K562 (cell line): ENCODE results near the gene KRT36. TPM values are rescaled to one million over a fixed set of nuclear protein-coding genes. Genes with fewer than 3 reads are reported as not detected.

ENCODE experiments used
- GABPA ChIP-seq: fragments of 200-800 bp; sonication (Bioruptor generic); conservative IDR thresholded peaks from 2 replicates; pipeline ENCODE4 v1.6.1; 2016; ENCODE audit warnings: low read depth, missing genetic modification characterization, missing compliant biosample characterization
- NCOA1 ChIP-seq: fragments of 450-650 bp; IDR thresholded peaks from 2 replicates; pipeline ENCODE4 v1.6.1; 2016; ENCODE audit warnings: low read depth
- TGIF2 ChIP-seq: sonication (generic); formaldehyde crosslinking; IDR thresholded peaks from 2 replicates; pipeline ENCODE4 v1.8.1; 2022; ENCODE audit warnings: mild to moderate bottlenecking, missing genetic modification reagents, moderate library complexity
- polyA plus RNA-seq, 8 experiments: library from polyadenylated mRNA; depleted of rRNA in 4 of 8; stranded (reverse) in 5 of 8; unstranded in 3 of 8; fragments of >200 nt; fragmentation: Nextera tagmentation in 2 of 8; fragmentation: Illumina TruSeq in 1 of 8; extraction: Ambion mirVana in 2 of 8; extraction: Trizol in 1 of 8; gene quantifications; 2 replicates each; pipeline versions ENCODE4 v1.2.1 to v1.2.3, GENCODE V29; 2011 to 2014; ENCODE audit warnings: inconsistent platforms in 1 of 8, missing spikeins in 1 of 8
- total RNA-seq, 7 experiments: library from RNA; depleted of rRNA in 6 of 7; stranded (reverse); fragments of >200 nt in 6 of 7; fragmentation: Illumina TruSeq in 2 of 7; extraction: Trizol in 2 of 7; gene quantifications; 2 replicates each; pipeline versions ENCODE4 v1.2.1 to v1.2.3, GENCODE V29; 2011 to 2021; ENCODE audit warnings: low replicate concordance in 1 of 7
- TF ChIP-seq, protein P1 (sequence below): fragments of 450-650 bp; formaldehyde crosslinking; conservative IDR thresholded peaks from 2 replicates; pipeline ENCODE4 v1.4.0; 2022; ENCODE audit warnings: mild to moderate bottlenecking, missing genetic modification characterization
- TF ChIP-seq, protein P2 (sequence below): fragments of 450-650 bp; IDR thresholded peaks from 2 replicates; pipeline ENCODE4 v1.6.1; 2016

Gene KRT36
- total and polyA plus RNA-seq, 9 of the 15 experiments (the other 6 are each of a cell fraction or from before 2014, with no cell fraction given): 0.04 TPM; not detected in 8

DNA sequence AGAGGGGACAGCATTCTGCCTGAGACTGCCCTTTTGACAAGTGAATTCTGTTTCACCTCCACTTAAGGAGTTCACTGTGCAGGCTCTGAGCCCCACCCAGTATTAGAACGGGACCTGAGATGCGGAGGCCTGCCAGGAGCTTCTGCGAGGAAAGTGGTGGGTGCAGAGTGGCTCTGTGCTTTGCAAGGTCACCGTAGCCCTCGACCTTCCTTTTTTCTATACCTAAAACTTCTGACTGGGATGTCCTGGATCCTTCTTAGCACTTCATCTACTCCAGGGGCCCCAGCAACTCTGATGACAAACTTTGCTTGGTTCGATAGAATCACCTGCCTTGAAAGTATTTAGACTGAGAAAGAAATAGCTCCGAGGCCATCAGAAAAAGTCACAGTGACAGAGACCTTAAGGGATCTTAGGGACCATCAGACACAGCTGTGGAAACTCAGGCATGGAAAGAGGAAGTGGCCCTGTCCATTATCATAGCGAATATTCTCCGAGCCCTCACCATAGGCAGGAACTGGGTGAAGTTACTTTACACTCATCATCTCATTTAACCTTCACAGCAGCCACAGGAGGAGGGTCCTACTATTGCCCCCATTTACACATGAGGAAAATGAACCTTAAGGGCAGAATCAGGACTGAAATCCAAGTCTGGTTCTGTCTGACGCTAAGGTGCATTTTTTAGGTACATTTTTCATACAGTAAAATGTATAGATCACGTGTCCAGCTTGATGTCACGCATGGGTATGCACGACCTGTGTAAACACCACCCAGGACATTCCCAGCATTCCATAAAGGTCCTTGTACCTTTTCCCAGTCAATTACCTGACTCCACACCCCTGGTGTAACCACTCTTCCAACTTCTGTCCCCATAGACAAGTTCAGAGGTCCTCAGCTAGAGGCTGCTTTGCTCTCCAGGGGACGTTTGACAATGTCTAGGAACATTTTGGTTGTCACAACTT lies 16.4 kb upstream of the KRT36 start (continued):
- TF ChIP-seq, protein P1, sequence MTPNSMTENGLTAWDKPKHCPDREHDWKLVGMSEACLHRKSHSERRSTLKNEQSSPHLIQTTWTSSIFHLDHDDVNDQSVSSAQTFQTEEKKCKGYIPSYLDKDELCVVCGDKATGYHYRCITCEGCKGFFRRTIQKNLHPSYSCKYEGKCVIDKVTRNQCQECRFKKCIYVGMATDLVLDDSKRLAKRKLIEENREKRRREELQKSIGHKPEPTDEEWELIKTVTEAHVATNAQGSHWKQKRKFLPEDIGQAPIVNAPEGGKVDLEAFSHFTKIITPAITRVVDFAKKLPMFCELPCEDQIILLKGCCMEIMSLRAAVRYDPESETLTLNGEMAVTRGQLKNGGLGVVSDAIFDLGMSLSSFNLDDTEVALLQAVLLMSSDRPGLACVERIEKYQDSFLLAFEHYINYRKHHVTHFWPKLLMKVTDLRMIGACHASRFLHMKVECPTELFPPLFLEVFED (CRISPR knock-in tag): no peak
- TF ChIP-seq TGIF2 (no peak), GABPA (tag) (peak; percentile 37; the same call in 1 of the 2 replicates), NCOA1 (no peak)
- TF ChIP-seq, protein P2, sequence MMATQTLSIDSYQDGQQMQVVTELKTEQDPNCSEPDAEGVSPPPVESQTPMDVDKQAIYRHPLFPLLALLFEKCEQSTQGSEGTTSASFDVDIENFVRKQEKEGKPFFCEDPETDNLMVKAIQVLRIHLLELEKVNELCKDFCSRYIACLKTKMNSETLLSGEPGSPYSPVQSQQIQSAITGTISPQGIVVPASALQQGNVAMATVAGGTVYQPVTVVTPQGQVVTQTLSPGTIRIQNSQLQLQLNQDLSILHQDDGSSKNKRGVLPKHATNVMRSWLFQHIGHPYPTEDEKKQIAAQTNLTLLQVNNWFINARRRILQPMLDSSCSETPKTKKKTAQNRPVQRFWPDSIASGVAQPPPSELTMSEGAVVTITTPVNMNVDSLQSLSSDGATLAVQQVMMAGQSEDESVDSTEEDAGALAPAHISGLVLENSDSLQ: peak; percentile 70
